Brain pericyte (primary cell): ENCODE results near the gene PRMT3.
"Not testable (repeated sequence)": the region's sequence is repeated elsewhere in the genome, so short reads cannot be mapped to it uniquely, and the experiment has no call there.

Experiments
- DNase-seq: peaks from one replicate; pipeline ENCODE4 v3.0.0-alpha.2; 2012; ENCODE audit warnings: low read depth, low spot score

PRMT3 gene

DNA sequence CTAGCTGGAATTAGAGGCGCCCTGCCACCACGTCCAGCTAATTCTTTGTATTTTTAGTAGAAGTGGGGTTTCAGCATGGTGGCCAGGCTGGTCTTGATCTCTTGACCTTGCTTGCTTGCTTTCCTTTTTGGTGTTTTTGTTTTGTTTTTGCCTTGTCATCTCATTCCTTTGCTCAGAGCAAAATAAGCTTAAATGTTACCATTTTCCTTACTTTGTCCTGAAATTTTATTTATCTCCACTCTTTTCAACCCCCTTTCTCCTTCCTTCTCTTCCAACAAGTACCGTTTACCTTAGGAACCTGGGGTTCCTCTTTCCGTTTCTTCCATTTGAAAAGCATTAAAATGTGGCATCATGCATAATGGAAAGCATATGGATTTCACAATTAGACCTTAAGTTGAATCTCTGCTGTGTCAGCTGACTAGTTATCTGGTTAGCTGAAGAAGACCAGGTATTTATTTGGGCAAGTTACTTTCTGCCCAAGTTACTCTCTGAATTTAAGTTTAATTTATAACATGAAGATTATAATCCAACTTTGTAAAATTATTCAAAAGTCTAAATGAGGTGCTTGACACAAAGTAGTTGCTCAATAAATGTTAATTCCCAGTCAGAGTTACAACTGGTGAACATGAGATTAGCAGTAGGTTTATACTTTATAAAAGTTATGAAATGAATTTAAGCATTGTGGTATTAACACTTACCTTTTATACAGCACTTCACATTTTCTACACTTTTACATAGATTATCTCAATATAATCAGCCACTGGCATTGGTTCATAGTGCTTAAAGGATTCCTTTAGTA lies 69.7 kb downstream of the PRMT3 start:
- DNase-seq, result no peak

DNA sequence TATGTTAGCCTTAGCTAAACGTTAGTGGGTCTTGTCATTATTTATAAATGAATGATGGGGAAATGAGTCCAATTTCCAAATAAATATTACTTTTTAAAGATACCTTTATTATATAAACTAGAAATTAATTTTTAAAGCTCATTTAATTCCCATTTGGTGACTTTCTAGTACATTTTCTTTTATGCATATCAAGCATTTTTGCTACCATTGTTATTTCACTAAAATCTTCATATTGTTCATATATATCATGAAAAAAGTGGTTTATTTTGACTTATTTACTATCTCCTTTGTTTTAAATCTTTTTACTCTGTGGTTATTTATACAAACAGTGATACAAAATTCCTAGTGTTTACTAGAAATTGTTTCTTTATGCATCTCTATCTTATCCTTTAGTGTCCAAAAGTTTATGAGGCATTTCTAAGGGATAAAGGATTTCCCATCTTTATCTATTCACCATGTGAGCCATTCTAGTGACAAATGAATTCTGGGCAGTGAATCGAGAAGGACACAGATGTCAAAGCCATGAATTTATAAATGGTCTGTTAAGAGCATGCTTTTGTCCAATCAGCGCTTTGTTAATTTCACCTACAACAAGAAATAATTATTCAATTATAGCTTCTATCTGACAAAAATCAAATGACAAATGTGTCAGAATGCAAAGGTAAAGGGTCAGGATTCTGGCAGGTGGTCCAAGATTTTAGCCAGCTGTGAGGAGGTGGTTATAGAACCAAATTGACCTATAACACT lies 70.6 kb downstream of the PRMT3 start:
- DNase-seq, result no peak

DNA sequence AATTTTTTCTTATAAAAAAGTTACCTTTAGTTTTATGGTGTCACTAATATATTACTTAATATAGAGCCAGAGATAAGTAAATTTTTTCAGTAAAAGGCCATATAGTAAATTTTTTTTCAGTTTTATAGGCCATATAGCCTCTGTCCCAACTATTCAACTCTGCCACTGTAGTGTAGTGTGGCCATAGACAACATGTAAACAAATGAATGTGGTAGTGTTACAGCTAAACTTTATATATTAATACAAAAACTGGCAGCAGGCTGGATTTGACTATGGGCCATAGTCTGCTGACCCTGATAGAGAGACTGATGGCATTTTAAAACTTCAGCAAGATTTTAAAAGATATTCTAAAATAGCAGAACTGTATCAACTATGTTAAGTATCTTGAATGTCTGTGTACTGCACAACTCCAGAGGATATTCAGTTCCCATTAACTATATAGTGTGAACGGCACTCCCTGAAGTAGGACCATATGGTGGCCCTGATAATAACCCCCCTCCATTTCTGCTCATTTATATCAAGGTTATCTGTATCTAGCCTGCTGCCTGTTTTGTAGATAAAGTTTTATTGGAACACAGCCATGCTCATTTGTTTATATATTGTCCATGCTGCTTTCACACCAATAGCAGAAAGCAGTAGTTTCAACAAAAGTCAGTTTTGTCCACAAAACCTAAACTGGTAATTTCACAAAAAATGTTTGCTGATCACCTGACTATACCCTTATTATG lies 71.6 kb downstream of the PRMT3 start:
- no peak for DNase-seq

GRCh38 chr11:20459865-20460264 lies 72.3 kb downstream of the PRMT3 start:
- no peak for DNase-seq

- no peak for DNase-seq
Observed at GRCh38 chr11:20464518-20464917, 77.0 kb downstream of the PRMT3 start.

GRCh38 chr11:20467487-20468185 lies 80.1 kb downstream of the PRMT3 start:
- DNase-seq, result no peak

GRCh38 chr11:20470348-20470747 lies 82.8 kb downstream of the PRMT3 start:
- no peak for DNase-seq

DNA sequence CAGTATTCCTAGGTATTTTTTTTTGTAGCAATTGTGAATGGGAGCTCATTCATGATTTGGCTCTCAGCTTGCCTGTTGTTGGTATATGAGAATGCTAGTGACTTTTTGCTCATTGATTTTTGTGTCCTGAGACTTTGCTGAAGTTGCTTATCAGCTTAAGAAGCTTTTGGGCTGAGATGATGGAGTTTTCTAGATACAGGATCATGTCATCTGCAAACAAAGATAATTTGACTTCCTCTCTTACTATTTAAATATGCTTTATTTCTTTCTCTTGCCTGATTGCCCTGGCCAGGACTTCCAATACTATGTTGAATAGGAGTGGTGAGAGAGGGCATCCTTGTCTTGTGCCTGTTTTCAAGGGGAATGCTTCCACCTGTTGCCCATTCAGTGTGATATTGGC lies 84.4 kb downstream of the PRMT3 start:
- not testable (repeated sequence) for DNase-seq

DNA sequence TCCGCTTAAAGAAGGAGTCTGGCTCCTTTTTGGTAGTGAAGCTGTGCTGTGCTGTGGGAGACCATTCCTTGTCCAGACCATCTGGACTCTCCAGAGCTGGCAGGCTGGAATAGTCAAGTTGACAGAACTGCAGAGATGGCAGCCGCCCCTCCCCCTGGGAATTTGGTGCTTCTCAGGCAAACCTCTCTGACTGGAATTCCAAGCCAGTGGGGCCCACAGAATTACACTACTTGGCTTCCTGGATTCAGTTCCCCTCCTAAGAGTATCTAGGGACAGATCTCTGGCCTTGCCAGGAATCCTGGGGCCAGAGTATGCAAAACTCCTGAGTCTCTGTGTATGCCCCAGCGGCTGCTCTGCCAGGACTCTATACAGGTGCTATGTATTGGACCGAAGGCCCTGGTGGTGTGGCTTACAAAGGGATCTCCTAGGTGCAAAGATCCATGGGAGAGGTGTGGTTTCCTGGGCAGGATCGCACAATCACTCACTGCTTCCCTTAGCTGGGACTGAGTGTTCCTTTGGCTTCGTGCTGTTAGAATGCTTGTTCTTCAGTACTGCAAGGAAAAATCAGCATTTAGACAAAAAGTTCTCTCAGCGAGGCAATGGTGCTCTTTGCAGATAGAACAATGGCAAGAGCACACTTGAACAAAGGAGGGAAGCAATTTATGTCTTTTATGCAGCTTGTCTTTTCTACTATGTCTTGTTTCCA lies 86.8 kb downstream of the PRMT3 start:
- no peak for DNase-seq

DNA sequence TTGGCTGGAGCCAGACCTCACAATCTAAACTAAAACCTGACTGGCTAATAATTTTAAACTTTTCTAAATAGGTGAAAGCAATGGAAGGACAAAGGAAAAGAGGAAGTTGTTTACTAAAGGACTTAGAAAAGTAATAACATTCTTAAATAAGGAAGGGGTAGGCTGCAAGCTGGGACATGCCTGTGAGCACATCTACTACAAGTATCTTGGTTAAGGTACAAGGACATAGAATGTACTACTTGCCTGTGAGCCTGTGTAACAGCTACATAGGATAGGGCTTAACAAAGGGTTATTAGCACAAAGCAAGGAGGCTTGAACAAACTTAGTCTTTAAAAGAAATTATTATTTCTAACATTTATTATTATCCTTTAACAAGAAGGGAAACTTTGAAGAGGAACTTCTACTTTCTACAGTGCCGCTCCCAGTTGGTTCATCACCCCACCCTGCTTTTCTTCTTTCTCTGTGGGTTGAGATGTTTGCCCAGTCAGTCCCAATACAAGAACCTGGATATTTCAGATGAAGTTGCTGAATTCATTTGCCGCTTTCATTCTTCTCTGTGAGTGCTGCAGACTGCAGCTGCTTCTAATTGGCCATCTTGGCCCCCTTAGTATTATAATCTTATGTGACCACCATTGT lies 87.5 kb downstream of the PRMT3 start:
- no peak for DNase-seq

GRCh38 chr11:20477418-20478090 lies 90.0 kb downstream of the PRMT3 start:
- DNase-seq, result no peak

DNA sequence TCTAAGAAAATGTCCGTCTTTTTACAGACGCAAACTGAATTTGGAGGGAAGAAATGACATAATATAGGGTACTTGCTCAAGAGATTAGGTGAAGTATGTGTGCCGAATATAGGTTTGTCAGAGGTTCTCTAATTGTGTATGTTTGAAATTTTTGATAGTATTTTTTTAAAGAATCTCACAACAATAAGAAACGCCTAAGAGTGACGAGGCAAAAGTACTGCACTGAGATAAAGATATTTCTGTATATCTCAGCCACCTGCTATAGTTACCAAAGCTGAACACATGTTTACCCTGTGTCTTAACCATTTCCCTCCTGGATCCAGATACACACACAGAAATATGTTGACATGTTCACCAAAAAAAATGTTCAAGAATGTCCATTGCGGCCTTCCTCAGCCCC lies 92.0 kb downstream of the PRMT3 start:
- no peak for DNase-seq

GRCh38 chr11:20483931-20484330 lies 96.4 kb downstream of the PRMT3 start:
- DNase-seq, result no peak

GRCh38 chr11:20484416-20484815 lies 96.9 kb downstream of the PRMT3 start:
- not testable (repeated sequence) for DNase-seq

DNA sequence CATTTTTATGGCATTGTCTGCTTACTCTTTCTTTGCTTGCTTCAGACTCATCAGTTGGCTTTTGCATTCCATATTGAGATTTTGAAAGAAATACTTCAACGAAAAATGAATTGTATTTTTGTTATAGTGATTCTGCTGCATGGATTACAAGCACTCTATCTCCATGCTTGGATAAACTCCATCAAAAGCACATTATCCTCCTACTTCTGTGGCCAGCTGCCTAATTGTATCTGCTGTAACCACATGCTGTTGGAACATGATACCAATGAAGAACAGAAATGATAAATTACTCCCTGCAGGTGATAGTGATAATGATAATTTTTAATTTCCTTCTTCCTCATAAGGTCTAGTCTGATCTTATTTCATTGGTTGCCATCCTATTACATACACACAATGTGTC lies 100.8 kb downstream of the PRMT3 start:
- no peak for DNase-seq

DNA sequence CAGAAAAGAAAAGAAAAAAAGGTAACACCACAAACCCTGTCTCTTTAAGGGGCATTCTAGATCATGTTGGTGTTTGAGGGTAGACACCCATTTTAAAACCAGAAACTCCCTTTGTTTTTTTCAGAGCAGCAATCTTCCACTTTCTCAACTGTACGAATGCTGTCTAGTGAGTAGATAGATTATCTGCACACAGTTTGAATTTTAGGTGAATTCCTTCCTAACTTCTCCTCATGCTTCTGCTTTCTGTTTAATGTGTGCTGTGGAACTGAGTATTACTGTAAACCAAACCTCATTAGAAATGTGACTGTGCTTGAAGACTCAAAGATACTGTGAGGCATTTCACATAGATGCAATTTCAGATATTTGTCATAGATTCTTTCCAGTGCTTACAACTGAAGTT lies 102.4 kb downstream of the PRMT3 start:
- no peak for DNase-seq

DNA sequence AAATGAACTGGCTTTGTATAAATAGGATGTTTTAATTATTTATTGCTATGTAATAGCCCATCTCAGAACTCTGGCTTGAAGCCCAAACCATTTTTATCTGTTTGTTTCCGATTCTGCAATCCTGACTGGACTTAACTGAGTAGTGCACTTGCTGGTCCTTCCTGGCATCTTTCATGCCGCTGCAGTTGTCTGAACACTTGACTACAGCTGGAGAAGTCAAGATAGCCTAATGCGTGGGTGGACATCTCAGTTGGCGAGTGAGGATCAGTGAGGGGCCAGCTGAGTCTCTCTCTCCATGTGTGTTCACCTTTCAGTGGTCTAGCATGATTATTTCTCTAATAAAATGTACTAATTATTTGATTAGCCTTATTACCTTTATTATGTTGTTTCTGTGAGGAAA lies 105.8 kb downstream of the PRMT3 start:
- DNase-seq, result no peak

DNA sequence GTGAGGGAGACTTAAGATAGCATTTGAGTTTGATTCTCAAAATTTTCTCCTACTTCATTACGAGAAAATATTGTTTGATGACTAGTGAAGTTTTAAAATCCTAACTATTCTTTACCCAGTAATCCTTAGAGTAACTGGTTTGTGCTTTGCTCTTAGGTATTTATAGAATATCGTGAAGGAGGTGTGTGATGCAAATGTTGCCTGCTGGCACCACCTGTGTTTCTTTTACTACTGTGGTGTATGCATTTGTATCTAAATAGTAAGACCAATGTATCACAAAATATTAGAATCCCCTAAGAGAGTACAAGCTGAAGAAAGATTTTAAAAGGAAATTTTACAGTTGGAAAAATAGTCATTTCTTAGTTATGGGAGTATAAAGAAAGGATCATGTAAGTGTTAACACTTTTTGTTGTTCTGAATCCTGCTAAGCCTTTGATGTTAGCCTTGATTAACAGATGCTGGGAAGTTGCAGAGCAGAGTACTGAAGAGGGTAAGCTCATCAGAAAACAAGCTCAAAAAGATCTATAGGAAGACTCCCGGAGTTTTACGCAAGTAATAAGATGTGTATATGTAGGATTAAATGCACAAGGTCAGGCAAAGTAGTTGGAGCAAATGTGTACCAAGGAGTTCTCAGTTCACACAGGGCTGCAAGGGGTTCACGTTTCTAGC lies 109.7 kb downstream of the PRMT3 start:
- no peak for DNase-seq

- no peak for DNase-seq
Observed at GRCh38 chr11:20501252-20501651, 113.7 kb downstream of the PRMT3 start.

GRCh38 chr11:20501971-20502370 lies 114.5 kb downstream of the PRMT3 start:
- DNase-seq, result no peak
